ENCODE measurements around the gene ULK4.
"Not testable (repeated sequence)": the region's sequence is repeated elsewhere in the genome, so short reads cannot be mapped to it uniquely, and the experiment has no call there.

ULK4 gene

GRCh38 chr3:41872157-41872556, 89.7 kb downstream of the ULK4 start:
- no peak for DNase-seq (ENCODE audit: low read depth in 3 of 3)

- no peak for DNase-seq (ENCODE audit: low read depth in 3 of 3)
Observed at GRCh38 chr3:41867533-41867932, 94.4 kb downstream of the ULK4 start.

- no peak for DNase-seq (ENCODE audit: low read depth in 3 of 3)
Observed at GRCh38 chr3:41866298-41866697, 95.6 kb downstream of the ULK4 start.

- no peak for DNase-seq (ENCODE audit: low read depth in 3 of 3)
Observed at GRCh38 chr3:41863024-41863423, 98.9 kb downstream of the ULK4 start.

- not testable (repeated sequence) for DNase-seq (ENCODE audit: low read depth in 3 of 3)
Observed at GRCh38 chr3:41860489-41860888, 101.4 kb downstream of the ULK4 start.

- DNase-seq (ENCODE audit: low read depth in 3 of 3): no peak
Observed at GRCh38 chr3:41854956-41855355, 106.9 kb downstream of the ULK4 start.

GRCh38 chr3:41853540-41854196, 108.2 kb downstream of the ULK4 start:
- DNase-seq (ENCODE audit: low read depth in 3 of 3): no peak

GRCh38 chr3:41848753-41849574, 112.9 kb downstream of the ULK4 start:
- DNase-seq (ENCODE audit: low read depth in 3 of 3): no peak

- no peak for DNase-seq (ENCODE audit: low read depth in 3 of 3)
Observed at GRCh38 chr3:41847679-41848078, 114.2 kb downstream of the ULK4 start.

- DNase-seq (ENCODE audit: low read depth in 3 of 3): no peak
Observed at GRCh38 chr3:41846850-41847249, 115.1 kb downstream of the ULK4 start.

GRCh38 chr3:41845826-41846225, 116.1 kb downstream of the ULK4 start:
- no peak for DNase-seq (ENCODE audit: low read depth in 3 of 3)

- not testable (repeated sequence) for DNase-seq (ENCODE audit: low read depth in 3 of 3)
Observed at GRCh38 chr3:41844256-41844655, 117.6 kb downstream of the ULK4 start.

GRCh38 chr3:41840936-41841668, 120.8 kb downstream of the ULK4 start:
- DNase-seq (ENCODE audit: low read depth in 3 of 3): not testable (repeated sequence)

- DNase-seq (ENCODE audit: low read depth in 3 of 3): no peak
Observed at GRCh38 chr3:41836360-41837134, 125.4 kb downstream of the ULK4 start.

GRCh38 chr3:41833628-41834027, 128.3 kb downstream of the ULK4 start:
- no peak for DNase-seq (ENCODE audit: low read depth in 3 of 3)

GRCh38 chr3:41819236-41819635, 142.7 kb downstream of the ULK4 start:
- DNase-seq (ENCODE audit: low read depth in 3 of 3): no peak

- no peak for DNase-seq (ENCODE audit: low read depth in 3 of 3)
Observed at GRCh38 chr3:41808618-41809017, 153.3 kb downstream of the ULK4 start.

GRCh38 chr3:41808152-41808551, 153.8 kb downstream of the ULK4 start:
- no peak for DNase-seq (ENCODE audit: low read depth in 3 of 3)

- no peak for DNase-seq (ENCODE audit: low read depth in 3 of 3)
Observed at GRCh38 chr3:41794748-41795589, 166.9 kb downstream of the ULK4 start.

GRCh38 chr3:41792806-41793205, 169.1 kb downstream of the ULK4 start:
- no peak for DNase-seq (ENCODE audit: low read depth in 3 of 3)

GRCh38 chr3:41769106-41769505, 192.8 kb downstream of the ULK4 start:
- no peak for DNase-seq (ENCODE audit: low read depth in 3 of 3)

Measured in stimulated activated CD4-positive, alpha-beta T cell treated with anti-CD3 and anti-CD28 coated beads, TNF-alpha, amount 100 ng/mL, for 48 hours (primary cell).